Activated naive CD4-positive, alpha-beta T cell treated with anti-CD3 and anti-CD28 coated beads, Interleukin-2, amount 50 U/mL, for 72 hours (primary cell): ENCODE measurements around the gene FAM217B. TPM values are rescaled to one million over a fixed set of nuclear protein-coding genes. Genes with fewer than 3 reads are reported as not detected.

Experiments used
- ATAC-seq, 2 donors: fragments of 150-1000 bp; cut with Tn5 transposase; 2 replicates each; pipeline ENCODE4 v1.10.0; 2021; ENCODE audit warnings: mild to moderate bottlenecking in 2 of 2, moderate library complexity in 2 of 2
- DNase-seq, 2 donors: peaks; one replicate each; pipeline ENCODE4 v3.0.0; 2021 to 2022; ENCODE audit warnings: low spot score in 2 of 2
- H3K27ac Mint-ChIP-seq, 2 donors: one replicate each; pipeline ENCODE4 v1.8.0; 2022; ENCODE audit warnings: mild to moderate bottlenecking in 2 of 2, mixed read lengths in 2 of 2
- H3K36me3 Mint-ChIP-seq, 2 donors: one replicate each; pipeline ENCODE4 v1.8.0; 2022; ENCODE audit warnings: mixed read lengths in 2 of 2
- H3K9me3 Mint-ChIP-seq, 2 donors: one replicate each; pipeline ENCODE4 v1.8.0; 2022; ENCODE audit warnings: mixed read lengths in 2 of 2
- total RNA-seq, 2 donors: library from RNA; stranded (reverse); gene quantifications; one replicate each; pipeline ENCODE4 v1.2.3, GENCODE V29; 2022

The FAM217B gene
- total RNA-seq, 2 donors from 2014 or later: 14.7 to 22.5 TPM

- H3K27ac Mint-ChIP-seq: no peak overlapping the region
These were observed 52.4 kb downstream of the FAM217B start for GRCh38 chr20:59992526-59993084.

DNA sequence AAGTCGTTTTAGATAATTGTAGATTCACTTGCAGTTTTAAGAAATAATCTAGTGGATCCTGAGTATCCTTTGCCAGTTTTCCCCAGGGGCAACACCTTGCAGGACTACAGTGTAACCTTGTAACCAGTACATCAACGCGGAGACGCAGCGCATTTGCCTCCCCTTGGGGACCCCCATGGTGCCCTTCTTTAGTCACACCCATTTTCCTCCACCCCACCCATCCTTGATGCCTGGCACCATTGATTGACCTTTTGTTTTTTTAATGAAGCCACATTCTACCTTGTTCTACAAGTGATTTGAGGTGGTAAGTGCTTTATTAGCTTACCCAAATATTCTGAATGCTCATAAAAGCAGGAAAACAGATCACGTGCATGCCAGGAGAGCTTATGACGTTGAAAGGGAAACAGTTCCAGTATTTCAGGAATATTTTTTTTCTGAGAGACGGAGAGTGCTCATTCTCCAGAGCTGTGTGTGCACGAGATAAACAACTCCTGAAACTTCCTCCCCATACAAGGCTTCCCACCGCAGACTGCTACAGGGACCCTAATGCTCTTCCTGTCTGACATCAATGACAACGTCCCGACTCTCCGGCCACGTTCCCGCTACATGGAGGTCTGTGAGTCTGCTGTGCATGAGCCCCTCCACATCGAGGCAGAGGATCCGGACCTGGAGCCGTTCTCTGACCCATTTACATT, 53.7 kb downstream of the FAM217B start:
- no peak for ATAC-seq
- DNase-seq: no peak
- no peaks in the 10 kb centered on the region for H3K9me3 Mint-ChIP-seq
- no peak overlapping the region for H3K27ac Mint-ChIP-seq
- H3K36me3 Mint-ChIP-seq: peaks cover 0 to 22% of the 10 kb centered on the region in 2 donors

More at GRCh38 chr20:59992526-59993084, 52.4 kb downstream of the FAM217B start:
- no peak for DNase-seq
- H3K9me3 Mint-ChIP-seq: no peaks in the 10 kb centered on the region
- no peak for ATAC-seq
- H3K36me3 Mint-ChIP-seq: peaks cover 0 to 19% of the 10 kb centered on the region in 2 donors

DNA sequence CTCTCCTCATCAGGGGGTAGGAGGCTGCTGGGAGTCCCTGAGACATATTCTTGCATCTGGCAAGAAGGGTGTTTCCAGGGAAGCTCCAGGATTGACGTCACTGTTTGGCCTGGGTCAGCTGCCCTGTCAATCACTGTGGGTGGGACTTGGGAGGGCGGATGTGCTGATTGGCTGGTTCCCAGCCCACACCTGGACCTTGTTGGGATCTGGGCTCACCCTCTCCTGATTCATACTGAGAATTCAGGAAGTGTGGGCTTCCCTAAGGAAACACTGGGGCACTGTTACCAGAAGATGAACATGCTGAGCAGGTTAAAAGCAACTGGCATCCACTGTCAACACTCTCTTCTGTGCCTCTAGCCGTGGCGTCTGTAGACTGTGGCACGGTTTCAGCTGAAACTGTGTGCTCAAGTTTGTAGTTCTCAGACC, 54.5 kb downstream of the FAM217B start:
- no peak overlapping the region for H3K27ac Mint-ChIP-seq
- no peak for DNase-seq
- H3K9me3 Mint-ChIP-seq: no peaks in the 10 kb centered on the region
- H3K36me3 Mint-ChIP-seq: peaks cover 0 to 21% of the 10 kb centered on the region in 2 donors
- no peak for ATAC-seq

DNA sequence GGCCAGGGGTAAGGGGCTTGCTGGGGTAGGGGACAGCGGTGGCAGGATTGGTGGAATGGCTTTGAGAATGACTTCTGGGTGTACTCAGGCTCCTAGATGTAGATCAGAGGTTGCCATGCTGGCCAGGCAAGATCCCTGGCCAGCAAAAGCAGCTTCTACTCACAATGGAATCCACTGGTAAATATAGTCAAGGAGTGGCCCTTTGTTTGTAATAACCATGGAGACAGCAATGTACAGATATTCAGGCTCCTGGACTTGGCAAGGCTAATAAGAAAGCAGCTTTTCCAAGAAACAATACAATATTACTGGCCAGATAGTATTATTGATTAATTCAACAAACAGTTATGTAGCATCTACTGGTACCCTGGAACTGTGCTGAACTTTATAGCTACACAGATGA, 55.9 kb downstream of the FAM217B start:
- no peak for ATAC-seq
- peaks cover 0 to 21% of the 10 kb centered on the region in 2 donors for H3K36me3 Mint-ChIP-seq
- H3K9me3 Mint-ChIP-seq: no peaks in the 10 kb centered on the region
- no peak overlapping the region for H3K27ac Mint-ChIP-seq
- DNase-seq: no peak

GRCh38 chr20:59997896-59998295, 57.7 kb downstream of the FAM217B start:
- ATAC-seq (no peak), DNase-seq (no peak)
- no peaks in the 10 kb centered on the region for H3K9me3 Mint-ChIP-seq
- peak overlapping the region in 1 of 2 donors; percentile 36 for H3K27ac Mint-ChIP-seq
- H3K36me3 Mint-ChIP-seq: peaks cover 0 to 25% of the 10 kb centered on the region in 2 donors

Other genes starting within 250 kb of the FAM217B start
- gene SYCP2, start 6.8 kb upstream of the FAM217B start, total RNA-seq: 1 to 10 TPM in 1 of 2 donors, under 1 TPM in 1; 0.84 to 2.2 TPM
- gene PPP1R3D, start 84 bp upstream of the FAM217B start, total RNA-seq: 1 to 10 TPM; 4.8 to 4.9 TPM
- gene CDH26, start 18.0 kb downstream of the FAM217B start, total RNA-seq: 1 to 10 TPM; 1.6 to 1.7 TPM